Esophagus squamous epithelium (tissue), 5 donors: ENCODE results near the gene HMHB1. TPM values are rescaled to one million over a fixed set of nuclear protein-coding genes. Genes with fewer than 3 reads are reported as not detected.

Experiments
- DNase-seq: peaks from one replicate; lab custom pipeline; 2025; lab: John Stamatoyannopoulos, UW
- H3K27ac ChIP-seq, 4 donors: fragments of 200-600 bp; sonication (generic); one replicate each; pipeline ENCODE4 v1.5.1; 2016 to 2019; ENCODE audit warnings: mild to moderate bottlenecking in 1 of 4
- H3K27me3 ChIP-seq, 4 donors: fragments of 200-600 bp; sonication (generic); 1 replicate in 3 of 4; 2 replicates in 1 of 4; pipeline versions ENCODE4 v1.5.1 to v1.6.0; 2017 to 2021; ENCODE audit warnings: antibody characterized with exemption in 1 of 4
- H3K36me3 ChIP-seq, 3 donors: fragments of 200-600 bp; sonication (generic); one replicate each; pipeline ENCODE4 v1.5.1; 2016 to 2019
- H3K4me1 ChIP-seq, 3 donors: fragments of 200-600 bp; sonication (generic); one replicate each; pipeline ENCODE4 v1.5.1; 2017 to 2019
- H3K4me3 ChIP-seq, 4 donors: fragments of 200-600 bp; sonication (generic); 1 replicate in 3 of 4; 2 replicates in 1 of 4; pipeline ENCODE4 v1.5.1; 2016 to 2019; ENCODE audit warnings: mild to moderate bottlenecking in 2 of 4, moderate library complexity in 1 of 4
- H3K9me3 ChIP-seq, 3 donors: fragments of 200-600 bp; sonication (generic); one replicate each; pipeline ENCODE4 v1.5.1; 2016 to 2019
- POLR2A ChIP-seq, 4 donors: fragments of 450-650 bp; IDR thresholded peaks; one replicate each; pipeline ENCODE4 v1.6.1; 2017; ENCODE audit warnings: antibody characterized with exemption in 4 of 4, mild to moderate bottlenecking in 4 of 4, moderate library complexity in 3 of 4
- WGBS, 2 donors: methylation state at CpG; one replicate each; pipeline ENCODE4 v1.1.5; 2018; 5-methylcytosine and 5-hydroxymethylcytosine counted together
- intact Hi-C: fragments of 100-400 bp; cut with DNase I; formaldehyde crosslinking; loops from one replicate; pipeline ENCODE4 v1.15.0; 2022
- total RNA-seq, 4 donors: library from RNA; depleted of rRNA; stranded (reverse); fragments of >200 nt; gene quantifications; one replicate each; pipeline ENCODE4 v1.1.0, GENCODE V29; 2016
- TF ChIP-seq, protein P1 (sequence below), 6 experiments: fragments of 450-650 bp in 4 of 6; fragments of 200-600 bp in 2 of 6; sonication (generic) in 2 of 6; IDR thresholded peaks; one replicate each; pipeline ENCODE4 v1.5.1; 2016 to 2019; ENCODE audit warnings: antibody characterized with exemption in 6 of 6, mild to moderate bottlenecking in 4 of 6, moderate library complexity in 4 of 6
- donor health status: DM: yes; HTN: yes; CAD: no.

The HMHB1 gene
- total RNA-seq, 4 donors from 2014 or later, result not detected

DNA sequence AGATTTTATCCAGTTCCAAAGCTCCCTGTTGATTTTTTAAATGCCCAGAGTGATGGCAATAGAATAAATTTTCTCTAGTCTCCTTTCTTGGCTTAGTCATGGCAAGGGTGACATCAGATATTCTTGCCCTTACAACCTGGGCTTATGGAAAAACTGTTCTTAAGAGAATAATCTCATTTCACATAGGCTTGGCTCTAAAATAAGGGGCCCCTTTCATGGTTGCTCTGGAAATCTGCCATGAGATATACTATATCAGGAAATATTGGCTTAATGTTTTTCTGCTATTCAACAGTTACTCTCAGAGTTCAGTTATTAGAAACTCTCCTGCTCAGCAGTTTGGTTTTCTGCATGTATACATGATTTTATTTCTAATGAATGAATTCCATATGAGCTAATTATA, 7.8 kb downstream of the HMHB1 start:
- DNase-seq, result no peak
- no peak overlapping the region for H3K27ac ChIP-seq
- no peaks in the 10 kb centered on the region for H3K9me3 ChIP-seq
- peaks cover 0 to 1% (median 0%) of the 10 kb centered on the region in 3 donors for H3K4me1 ChIP-seq
- intact Hi-C loops, result loop anchor here (10.0 kb wide), 2 partner anchors 415 to 895 kb away; partner anchors contain the start of gene NR3C1
- no peaks in the 10 kb centered on the region for H3K36me3 ChIP-seq
- no peaks in the 10 kb centered on the region for H3K27me3 ChIP-seq
- TF ChIP-seq POLR2A (IDR thresholded peaks at IDR 0.05), result no peak
- no peak overlapping the region for H3K4me3 ChIP-seq

DNA sequence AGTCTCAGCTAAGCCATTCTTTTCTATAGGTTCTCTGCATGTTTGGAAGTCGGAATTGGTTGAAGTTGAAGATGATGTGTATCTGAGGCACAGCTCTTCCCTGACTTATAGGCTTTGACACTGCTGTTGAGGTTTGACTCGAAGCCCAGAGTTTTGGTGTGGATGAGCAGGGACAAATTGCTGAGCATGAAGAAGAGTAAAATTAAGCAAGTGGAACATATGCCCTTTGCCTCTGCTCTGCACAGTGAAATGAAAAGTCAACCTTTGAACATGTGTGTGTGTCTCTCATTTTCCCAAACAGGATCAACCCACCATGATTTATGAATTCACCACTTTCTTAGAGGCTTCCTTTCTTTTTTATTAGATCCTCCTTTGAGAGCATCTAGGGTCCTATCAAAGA, 8.5 kb downstream of the HMHB1 start:
- Histone ChIP-seq H3K9me3 (no peaks in the 10 kb centered on the region), H3K4me3 (no peak overlapping the region), H3K27ac (no peak overlapping the region), H3K36me3 (no peaks in the 10 kb centered on the region), H3K4me1 (peaks cover 0 to 8% (median 0%) of the 10 kb centered on the region in 3 donors), H3K27me3 (no peaks in the 10 kb centered on the region)
- 71 to 81% methylated on average over 2 of the region's 2 CpGs for WGBS, 2 donors
- intact Hi-C loops, result loop anchor here (10.0 kb wide), 2 partner anchors 416 to 896 kb away; partner anchors contain the start of gene NR3C1
- TF ChIP-seq, protein P1, sequence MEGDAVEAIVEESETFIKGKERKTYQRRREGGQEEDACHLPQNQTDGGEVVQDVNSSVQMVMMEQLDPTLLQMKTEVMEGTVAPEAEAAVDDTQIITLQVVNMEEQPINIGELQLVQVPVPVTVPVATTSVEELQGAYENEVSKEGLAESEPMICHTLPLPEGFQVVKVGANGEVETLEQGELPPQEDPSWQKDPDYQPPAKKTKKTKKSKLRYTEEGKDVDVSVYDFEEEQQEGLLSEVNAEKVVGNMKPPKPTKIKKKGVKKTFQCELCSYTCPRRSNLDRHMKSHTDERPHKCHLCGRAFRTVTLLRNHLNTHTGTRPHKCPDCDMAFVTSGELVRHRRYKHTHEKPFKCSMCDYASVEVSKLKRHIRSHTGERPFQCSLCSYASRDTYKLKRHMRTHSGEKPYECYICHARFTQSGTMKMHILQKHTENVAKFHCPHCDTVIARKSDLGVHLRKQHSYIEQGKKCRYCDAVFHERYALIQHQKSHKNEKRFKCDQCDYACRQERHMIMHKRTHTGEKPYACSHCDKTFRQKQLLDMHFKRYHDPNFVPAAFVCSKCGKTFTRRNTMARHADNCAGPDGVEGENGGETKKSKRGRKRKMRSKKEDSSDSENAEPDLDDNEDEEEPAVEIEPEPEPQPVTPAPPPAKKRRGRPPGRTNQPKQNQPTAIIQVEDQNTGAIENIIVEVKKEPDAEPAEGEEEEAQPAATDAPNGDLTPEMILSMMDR (IDR thresholded peaks at IDR 0.05), result no peak
- no peak for TF ChIP-seq POLR2A (IDR thresholded peaks at IDR 0.05)
- DNase-seq, result no peak

DNA sequence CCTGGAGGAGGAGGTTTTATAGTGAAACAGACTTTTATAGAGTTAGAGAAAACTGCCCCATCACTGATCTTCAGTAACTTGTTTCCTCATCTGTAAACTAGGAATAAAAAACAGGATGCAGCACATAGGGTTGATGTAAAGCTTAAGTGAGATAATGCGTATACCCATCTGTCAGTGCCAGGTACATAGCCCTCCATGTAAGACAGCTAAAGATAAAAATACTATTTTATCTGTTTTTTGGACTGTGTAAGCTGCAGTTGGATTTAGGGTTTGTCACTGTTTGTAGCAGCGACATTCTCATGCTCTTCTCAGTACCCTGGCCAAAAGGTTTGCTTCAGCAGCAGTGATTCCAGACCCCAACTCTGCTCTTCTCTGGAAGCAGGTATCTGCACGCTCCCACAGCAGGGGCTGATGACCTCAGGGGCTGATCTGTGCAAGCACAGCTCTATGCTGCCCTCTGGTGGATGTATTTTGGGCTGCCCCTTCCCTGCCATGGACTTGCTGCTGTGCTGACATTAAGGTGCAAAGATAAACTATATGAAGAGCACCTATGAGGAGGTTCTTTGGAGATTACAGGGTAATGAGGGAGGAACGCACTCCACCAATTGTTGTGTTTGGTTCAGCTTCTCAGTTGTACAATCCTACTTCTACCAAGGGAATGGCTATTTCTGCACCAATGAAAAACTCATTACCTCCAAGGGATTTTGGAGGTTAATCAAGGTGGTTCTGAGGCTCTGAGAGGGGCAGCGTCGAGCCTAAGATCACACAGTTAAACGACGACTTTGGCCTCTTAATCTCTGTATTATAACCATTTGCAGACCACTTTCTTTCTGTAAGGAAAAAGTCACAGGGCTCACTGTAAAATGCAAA, 13.1 kb downstream of the HMHB1 start:
- H3K4me3 ChIP-seq, result no peak overlapping the region
- intact Hi-C loops, result loop anchor here (10.0 kb wide), 2 partner anchors 420 to 900 kb away; partner anchors contain the start of gene NR3C1
- WGBS, 2 donors, result 39 to 53% methylated on average over 7 to 8 of the region's 8 CpGs
- TF ChIP-seq, protein P1 (IDR thresholded peaks at IDR 0.05), result peak; percentile 91 to 97 (median 94)
- no peak for TF ChIP-seq POLR2A (IDR thresholded peaks at IDR 0.05)
- peak; percentile 3 for DNase-seq
- no peaks in the 10 kb centered on the region for H3K9me3 ChIP-seq
- H3K4me1 ChIP-seq, result peaks cover 0 to 8% (median 0%) of the 10 kb centered on the region in 3 donors
- H3K27ac ChIP-seq, result no peak overlapping the region
- H3K27me3 ChIP-seq, result no peaks in the 10 kb centered on the region
- H3K36me3 ChIP-seq, result no peaks in the 10 kb centered on the region

DNA sequence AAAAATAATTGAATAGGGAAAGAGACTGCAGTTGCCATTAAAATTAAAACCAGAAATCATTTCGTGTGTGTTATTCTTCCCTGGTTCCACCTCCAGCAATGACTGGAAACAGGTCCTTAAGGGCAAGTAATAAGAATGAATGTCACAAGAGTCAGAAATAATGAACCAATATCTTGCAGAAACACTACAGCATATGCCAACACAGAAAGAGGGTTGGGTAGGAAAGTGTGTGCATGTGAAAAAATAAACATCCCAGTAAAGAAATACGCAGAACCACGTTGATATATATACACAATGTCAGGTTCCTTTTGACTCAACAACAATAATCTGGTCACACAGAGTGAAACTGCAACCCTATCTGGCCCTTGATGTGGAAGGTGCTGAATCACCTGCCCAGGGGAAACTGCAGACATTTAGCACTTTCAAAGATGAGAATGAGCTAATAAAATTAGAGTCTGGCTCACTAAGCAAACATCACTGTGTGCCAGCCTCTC, 15.0 kb downstream of the HMHB1 start:
- H3K27me3 ChIP-seq, result no peaks in the 10 kb centered on the region
- intact Hi-C loops, result loop anchor here (10.0 kb wide), 2 partner anchors 422 to 902 kb away; partner anchors contain the start of gene NR3C1
- H3K27ac ChIP-seq, result no peak overlapping the region
- H3K36me3 ChIP-seq, result no peaks in the 10 kb centered on the region
- no peak overlapping the region for H3K4me3 ChIP-seq
- peaks cover 0 to 8% (median 0%) of the 10 kb centered on the region in 3 donors for H3K4me1 ChIP-seq
- TF ChIP-seq, protein P1 (IDR thresholded peaks at IDR 0.05), result no peak
- TF ChIP-seq POLR2A (IDR thresholded peaks at IDR 0.05), result no peak
- 33 to 40% methylated on average over 3 of the region's 3 CpGs for WGBS, 2 donors
- DNase-seq, result no peak
- H3K9me3 ChIP-seq, result no peaks in the 10 kb centered on the region

DNA sequence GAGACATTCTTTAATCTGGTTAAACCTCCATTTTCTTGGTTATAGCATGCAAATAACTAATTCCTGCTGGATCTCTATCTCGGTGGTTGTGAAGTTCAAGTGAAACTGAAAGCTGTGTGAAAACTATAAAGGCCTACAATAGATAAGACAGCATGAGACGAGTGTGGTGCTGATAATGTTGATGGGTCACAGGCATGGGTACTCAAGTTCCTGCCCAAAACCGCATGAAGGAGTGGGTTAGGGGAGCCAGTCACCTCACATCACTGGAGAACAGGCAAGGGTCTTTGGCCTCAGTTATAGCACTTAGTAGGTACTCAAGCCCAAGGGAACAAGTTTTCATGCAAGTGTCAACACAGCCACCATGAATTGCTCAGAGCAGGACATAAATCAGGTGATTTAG, 16.7 kb downstream of the HMHB1 start:
- no peak for DNase-seq
- Histone ChIP-seq H3K4me1 (peaks cover 0 to 8% (median 0%) of the 10 kb centered on the region in 3 donors), H3K4me3 (no peak overlapping the region), H3K27ac (no peak overlapping the region), H3K9me3 (no peaks in the 10 kb centered on the region), H3K36me3 (no peaks in the 10 kb centered on the region), H3K27me3 (no peaks in the 10 kb centered on the region)
- WGBS, 2 donors, result 55 to 59% methylated on average over 3 of the region's 3 CpGs
- TF ChIP-seq, protein P1 (IDR thresholded peaks at IDR 0.05), result no peak
- TF ChIP-seq POLR2A (IDR thresholded peaks at IDR 0.05), result no peak
- intact Hi-C loops, result loop anchor here (10.0 kb wide), 2 partner anchors 424 to 904 kb away; partner anchors contain the start of gene NR3C1
